Right atrium auricular region (tissue), 2 donors: ENCODE data around the gene TNS1. TPM values are rescaled to one million over a fixed set of nuclear protein-coding genes. Genes with fewer than 3 reads are reported as not detected.

Experiments used
- DNase-seq: peaks from one replicate; pipeline ENCODE4 v3.0.0-alpha.2; 2019; ENCODE audit warnings: low spot score
- H3K27ac ChIP-seq, 2 donors: fragments of 200-600 bp; sonication (generic); 1 replicate in 1 of 2; 2 replicates in 1 of 2; pipeline ENCODE4 v1.5.1; 2016 to 2019
- H3K27me3 ChIP-seq, 2 donors: fragments of 200-600 bp; sonication (generic); one replicate each; pipeline versions ENCODE4 v1.5.1 to v1.6.0; 2017 to 2019
- H3K36me3 ChIP-seq: fragments of 200-600 bp; sonication (generic); one replicate; pipeline ENCODE4 v1.5.1; 2016
- H3K4me1 ChIP-seq, 2 donors: fragments of 200-600 bp; sonication (generic); one replicate each; pipeline versions ENCODE4 v1.5.1 to v1.6.0; 2017 to 2019
- H3K4me3 ChIP-seq, 2 donors: fragments of 200-600 bp; sonication (generic); 1 replicate in 1 of 2; 2 replicates in 1 of 2; pipeline ENCODE4 v1.5.1; 2017 to 2019; ENCODE audit warnings: mild to moderate bottlenecking in 1 of 2, moderate library complexity in 1 of 2
- H3K9me3 ChIP-seq, 2 donors: fragments of 200-600 bp; sonication (generic); one replicate each; pipeline ENCODE4 v1.5.1; 2019
- CTCF ChIP-seq, 2 donors: fragments of 200-600 bp; sonication (generic); IDR thresholded peaks; one replicate each; pipeline ENCODE4 v1.5.1; 2019; ENCODE audit warnings: antibody characterized with exemption in 2 of 2
- total RNA-seq, 2 donors: library from RNA; depleted of rRNA; stranded (reverse); fragments of >200 nt; gene quantifications; one replicate each; pipeline ENCODE4 v1.1.0, GENCODE V29; 2016

TNS1 gene
- total RNA-seq, 2 donors from 2014 or later: 393 to 720 TPM

DNA sequence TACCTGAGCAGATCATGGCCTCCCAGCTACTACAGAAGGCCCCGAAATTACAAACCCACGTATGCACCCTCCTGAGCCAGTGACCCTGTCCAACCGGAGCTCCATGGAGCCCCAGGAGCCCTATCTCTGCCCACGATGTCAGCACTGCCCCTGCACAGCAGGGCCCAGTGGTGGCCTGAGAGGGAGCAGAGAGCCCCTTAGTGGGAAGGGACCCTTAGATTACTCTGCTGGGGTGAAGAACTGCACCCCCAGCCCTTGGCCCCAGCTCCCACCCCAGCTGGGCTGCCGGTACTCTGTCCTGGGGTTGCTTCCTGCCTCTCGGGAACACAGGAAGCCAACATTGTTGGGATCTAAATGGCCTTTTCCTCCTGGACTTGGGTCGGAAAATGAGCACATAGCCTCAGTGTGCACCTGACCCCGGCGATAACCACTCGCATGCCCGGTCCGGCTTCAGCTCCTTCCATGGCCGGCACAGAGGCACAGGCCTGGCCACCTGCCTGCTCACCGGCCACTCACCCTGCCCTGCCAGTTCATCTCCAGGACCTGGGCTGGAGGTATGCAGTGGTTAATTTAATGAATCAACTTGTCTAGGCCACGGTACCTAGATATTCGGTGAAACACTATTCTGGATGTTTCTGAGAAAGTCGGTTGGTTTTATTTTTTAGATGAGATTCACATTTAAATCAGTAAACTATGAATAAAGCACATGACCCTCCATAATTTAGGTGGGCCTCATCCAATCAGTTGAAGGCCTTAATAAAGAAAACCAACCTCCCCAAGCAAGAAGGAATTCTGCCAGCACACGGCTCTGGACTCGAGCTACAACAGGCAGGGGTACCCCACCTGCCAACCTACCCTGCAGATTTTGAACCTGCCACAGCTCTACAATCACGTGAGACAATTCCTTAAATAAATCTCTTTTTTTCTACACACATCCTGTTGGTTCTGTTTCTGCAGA is 19.2 kb downstream of the TNS1 start:
- no peak for DNase-seq
- H3K27ac ChIP-seq: peak overlapping the region; percentile 42 to 46

GRCh38 chr2:217981971-217982370 is 20.8 kb downstream of the TNS1 start:
- Histone ChIP-seq H3K27me3 (no peaks in the 10 kb centered on the region), H3K4me1 (peaks cover 0 to 71% of the 10 kb centered on the region in 2 donors), H3K4me3 (no peak overlapping the region), H3K9me3 (no peaks in the 10 kb centered on the region), H3K27ac (peak overlapping the region in 1 of 2 donors; percentile 20), H3K36me3 (no peaks in the 10 kb centered on the region)
- no peak for TF ChIP-seq CTCF (IDR thresholded peaks at IDR 0.05)
- DNase-seq: no peak

More for the DNA sequence above, 19.2 kb downstream of the TNS1 start:
- Histone ChIP-seq H3K9me3 (no peaks in the 10 kb centered on the region), H3K27me3 (no peaks in the 10 kb centered on the region), H3K36me3 (no peaks in the 10 kb centered on the region), H3K4me3 (no peak overlapping the region), H3K4me1 (peaks cover 0 to 71% of the 10 kb centered on the region in 2 donors)
- TF ChIP-seq CTCF (IDR thresholded peaks at IDR 0.05): no peak

GRCh38 chr2:217981084-217981730 is 21.6 kb downstream of the TNS1 start:
- Histone ChIP-seq H3K27me3 (no peaks in the 10 kb centered on the region), H3K9me3 (no peaks in the 10 kb centered on the region), H3K36me3 (no peaks in the 10 kb centered on the region), H3K4me3 (no peak overlapping the region), H3K4me1 (peaks cover 0 to 75% of the 10 kb centered on the region in 2 donors), H3K27ac (peak overlapping the region; percentile 82 to 93)
- no peak for TF ChIP-seq CTCF (IDR thresholded peaks at IDR 0.05)
- DNase-seq: no peak

- TF ChIP-seq CTCF (IDR thresholded peaks at IDR 0.05): no peak
- Histone ChIP-seq H3K4me3 (no peak overlapping the region), H3K27ac (peak overlapping the region; percentile 82 to 93), H3K36me3 (no peaks in the 10 kb centered on the region), H3K9me3 (no peaks in the 10 kb centered on the region), H3K4me1 (peaks cover 0 to 75% of the 10 kb centered on the region in 2 donors), H3K27me3 (no peaks in the 10 kb centered on the region)
- DNase-seq: no peak
These were observed 22.2 kb downstream of the TNS1 start for GRCh38 chr2:217980591-217980990.

GRCh38 chr2:217980036-217980435 is 22.8 kb downstream of the TNS1 start:
- Histone ChIP-seq H3K36me3 (no peaks in the 10 kb centered on the region), H3K4me3 (no peak overlapping the region), H3K4me1 (peaks cover 0 to 80% of the 10 kb centered on the region in 2 donors), H3K9me3 (no peaks in the 10 kb centered on the region), H3K27ac (peak overlapping the region; percentile 82 to 93), H3K27me3 (no peaks in the 10 kb centered on the region)
- no peak for TF ChIP-seq CTCF (IDR thresholded peaks at IDR 0.05)
- DNase-seq: peak; percentile 84
